Measurements from ENCODE around the gene RGS2.

- TF ChIP-seq POLR2A (IDR thresholded peaks at IDR 0.05) = no peak
- TF ChIP-seq CTCF (IDR thresholded peaks at IDR 0.05) = peak in 2 of 6 experiments; percentile 18 to 29
- TF ChIP-seq EP300 (IDR thresholded peaks at IDR 0.05) = peak in 1 of 4 donors; percentile 6
- no peak for TF ChIP-seq POLR2AphosphoS5 (IDR thresholded peaks at IDR 0.05)
These were observed 1.4 kb upstream of the RGS2 start for GRCh38 chr1:192807211-192808162.
